Esophagus muscularis mucosa (tissue), 4 donors: ENCODE results near the gene CACHD1. TPM values are rescaled to one million over a fixed set of nuclear protein-coding genes. Genes with fewer than 3 reads are reported as not detected.

Experiments used
- DNase-seq: peaks from one replicate; pipeline ENCODE4 v3.0.0-alpha.2; 2017; ENCODE audit errors: extremely low spot score
- H3K27ac ChIP-seq, 4 donors: fragments of 200-600 bp; sonication (generic); replicated peaks in 1 of 4; 1 replicate in 3 of 4; 2 replicates in 1 of 4; pipeline ENCODE4 v1.5.1; 2016 to 2019; ENCODE audit warnings: mild to moderate bottlenecking in 1 of 4
- H3K27me3 ChIP-seq, 4 donors: fragments of 200-600 bp; sonication (generic); one replicate each; pipeline versions ENCODE4 v1.5.1 to v1.6.0; 2016 to 2019
- H3K36me3 ChIP-seq, 4 donors: fragments of 200-600 bp; sonication (generic); one replicate each; pipeline ENCODE4 v1.5.1; 2016 to 2019
- H3K4me1 ChIP-seq, 4 donors: fragments of 200-600 bp; sonication (generic); one replicate each; pipeline ENCODE4 v1.5.1; 2016 to 2019
- H3K4me3 ChIP-seq, 4 donors: fragments of 200-600 bp; sonication (generic); 1 replicate in 2 of 4; 2 replicates in 2 of 4; pipeline ENCODE4 v1.5.1; 2016 to 2019; ENCODE audit warnings: mild to moderate bottlenecking in 4 of 4, moderate library complexity in 1 of 4
- H3K9me3 ChIP-seq, 4 donors: fragments of 200-600 bp; sonication (generic); 1 replicate in 3 of 4; 2 replicates in 1 of 4; pipeline ENCODE4 v1.5.1; 2016 to 2019
- EP300 ChIP-seq: sonication (generic); formaldehyde crosslinking; IDR thresholded peaks from one replicate; pipeline ENCODE4 v1.6.1; 2017; ENCODE audit warnings: antibody characterized with exemption
- POLR2A ChIP-seq: fragments of 450-650 bp; IDR thresholded peaks from one replicate; pipeline ENCODE4 v1.6.1; 2017; ENCODE audit warnings: antibody characterized with exemption, moderate library complexity, mild to moderate bottlenecking, low read depth
- POLR2AphosphoS5 ChIP-seq, 2 donors: sonication (generic); formaldehyde crosslinking; IDR thresholded peaks; one replicate each; pipeline ENCODE4 v1.6.1; 2017; ENCODE audit warnings: antibody characterized with exemption in 2 of 2
- WGBS: methylation state at CpG from one replicate; pipeline ENCODE4 v1.1.5; 2018; 5-methylcytosine and 5-hydroxymethylcytosine counted together
- intact Hi-C: fragments of 100-400 bp; cut with DNase I; formaldehyde crosslinking; loops from one replicate; pipeline ENCODE4 v1.15.1; 2023
- total RNA-seq, 4 donors: library from RNA; depleted of rRNA; stranded (reverse); fragments of >200 nt; gene quantifications; one replicate each; pipeline versions ENCODE4 v1.1.0 to v1.2.1, GENCODE V29; 2016
- TF ChIP-seq, protein P1 (sequence below), 3 experiments: fragments of 200-600 bp in 2 of 3; fragments of 450-650 bp in 1 of 3; sonication (generic) in 2 of 3; IDR thresholded peaks; one replicate each; pipeline ENCODE4 v1.5.1; 2017 to 2019; ENCODE audit warnings: antibody characterized with exemption in 3 of 3, mild to moderate bottlenecking in 2 of 3, moderate library complexity in 1 of 3

The CACHD1 gene
- total RNA-seq, 4 donors from 2014 or later: 6.6 to 10.7 (median 10.1) TPM

DNA sequence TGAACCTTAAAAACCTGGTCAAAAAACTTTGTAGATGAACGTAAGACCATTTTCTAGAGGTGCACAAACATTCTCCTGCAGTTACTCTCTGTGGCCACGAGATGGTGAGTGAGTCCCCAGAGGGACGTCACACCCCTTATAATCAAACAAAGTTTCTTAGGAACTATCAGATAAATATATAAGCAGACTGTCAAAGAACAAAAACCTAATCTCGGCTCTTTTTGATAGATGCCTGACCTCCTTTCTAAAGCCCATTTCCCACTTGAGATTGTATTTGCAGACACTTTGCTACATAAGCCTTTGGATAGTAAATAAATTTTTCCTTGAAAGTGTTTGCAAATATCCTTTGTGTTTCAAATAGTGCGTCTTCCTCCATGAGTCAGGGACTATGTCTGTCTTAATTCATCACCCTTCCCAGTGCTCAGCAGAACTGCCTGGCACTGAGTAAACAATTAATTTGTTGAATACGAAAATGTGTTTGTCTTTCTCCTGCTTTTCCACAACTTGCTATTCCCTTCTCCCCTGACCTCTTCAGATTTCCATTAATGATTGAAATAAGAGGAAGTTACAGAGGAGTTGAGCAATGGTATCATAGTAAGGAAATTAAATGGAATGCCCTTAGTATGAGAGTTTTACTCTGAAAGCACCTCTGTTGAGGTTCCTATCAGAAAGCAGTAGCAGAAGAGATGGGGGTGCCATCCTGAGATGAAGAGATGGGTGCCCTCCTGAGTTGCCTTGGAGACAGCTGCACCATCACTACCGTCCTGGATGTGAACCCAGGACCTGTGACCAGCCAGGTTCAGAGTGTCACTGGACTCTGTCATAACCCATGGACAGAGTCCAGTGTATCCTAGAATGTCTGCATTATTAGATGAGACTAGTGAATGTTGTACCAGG, 217.1 kb downstream of the CACHD1 start:
- DNase-seq: no peak
- intact Hi-C loops: loop anchor here (1.0 kb wide), 1 partner anchor 136 kb away; no protein-coding TSS in a partner anchor
- Histone ChIP-seq H3K4me3 (no peak overlapping the region), H3K9me3 (no peaks in the 10 kb centered on the region), H3K4me1 (peaks cover 14 to 26% (median 21%) of the 10 kb centered on the region in 4 donors), H3K27me3 (no peaks in the 10 kb centered on the region), H3K27ac (no peak overlapping the region), H3K36me3 (peaks cover 0 to 35% (median 6%) of the 10 kb centered on the region in 4 donors)
- WGBS: 26% methylated on average over 7 of the region's 7 CpGs
- no peak for TF ChIP-seq EP300
- TF ChIP-seq, protein P1, sequence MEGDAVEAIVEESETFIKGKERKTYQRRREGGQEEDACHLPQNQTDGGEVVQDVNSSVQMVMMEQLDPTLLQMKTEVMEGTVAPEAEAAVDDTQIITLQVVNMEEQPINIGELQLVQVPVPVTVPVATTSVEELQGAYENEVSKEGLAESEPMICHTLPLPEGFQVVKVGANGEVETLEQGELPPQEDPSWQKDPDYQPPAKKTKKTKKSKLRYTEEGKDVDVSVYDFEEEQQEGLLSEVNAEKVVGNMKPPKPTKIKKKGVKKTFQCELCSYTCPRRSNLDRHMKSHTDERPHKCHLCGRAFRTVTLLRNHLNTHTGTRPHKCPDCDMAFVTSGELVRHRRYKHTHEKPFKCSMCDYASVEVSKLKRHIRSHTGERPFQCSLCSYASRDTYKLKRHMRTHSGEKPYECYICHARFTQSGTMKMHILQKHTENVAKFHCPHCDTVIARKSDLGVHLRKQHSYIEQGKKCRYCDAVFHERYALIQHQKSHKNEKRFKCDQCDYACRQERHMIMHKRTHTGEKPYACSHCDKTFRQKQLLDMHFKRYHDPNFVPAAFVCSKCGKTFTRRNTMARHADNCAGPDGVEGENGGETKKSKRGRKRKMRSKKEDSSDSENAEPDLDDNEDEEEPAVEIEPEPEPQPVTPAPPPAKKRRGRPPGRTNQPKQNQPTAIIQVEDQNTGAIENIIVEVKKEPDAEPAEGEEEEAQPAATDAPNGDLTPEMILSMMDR (IDR thresholded peaks at IDR 0.05): peak; percentile 89 to 92 (median 89)
- no peak for TF ChIP-seq POLR2A
- TF ChIP-seq POLR2AphosphoS5 (IDR thresholded peaks at IDR 0.05): no peak

DNA sequence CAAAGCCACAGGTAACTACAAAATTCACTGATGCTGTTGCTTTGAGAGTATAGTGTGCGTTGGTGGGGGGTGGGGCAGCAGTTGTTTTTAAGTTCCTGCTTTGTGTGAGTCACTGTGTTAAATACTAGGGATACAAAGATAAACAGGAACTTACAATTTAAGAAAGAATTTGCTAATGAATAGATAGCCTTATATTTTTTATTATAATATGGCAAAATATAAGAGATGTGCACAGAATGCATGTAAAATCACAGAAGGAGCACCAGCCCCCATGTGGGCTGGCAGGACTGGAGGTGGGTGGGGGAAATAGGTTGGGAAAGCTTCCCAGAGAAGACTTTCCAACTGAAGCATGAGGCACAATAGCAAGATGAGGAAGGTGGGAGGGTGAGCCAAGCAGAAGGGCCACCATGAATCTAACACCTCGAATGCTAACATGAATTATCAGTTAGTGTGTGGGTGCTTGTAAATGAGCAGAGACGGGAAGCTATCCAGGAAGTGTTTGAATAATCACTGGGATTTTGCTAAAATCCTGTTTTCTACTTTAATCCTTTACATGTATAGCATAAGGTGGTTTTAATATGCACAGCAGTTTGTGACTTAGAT, 217.9 kb downstream of the CACHD1 start:
- no peak for TF ChIP-seq POLR2AphosphoS5 (IDR thresholded peaks at IDR 0.05)
- 59% methylated on average over 3 of the region's 3 CpGs for WGBS
- no peak overlapping the region for H3K4me3 ChIP-seq

GRCh38 chr1:64691626-64692025, 221.7 kb downstream of the CACHD1 start:
- intact Hi-C loops: no loop called here
- peaks cover 10 to 38% (median 29%) of the 10 kb centered on the region in 4 donors for H3K4me1 ChIP-seq
- peak overlapping the region; percentile 5 to 50 (median 26) for H3K4me3 ChIP-seq
- no peaks in the 10 kb centered on the region for H3K9me3 ChIP-seq
- H3K36me3 ChIP-seq: peaks cover 0 to 11% (median 3%) of the 10 kb centered on the region in 4 donors
- no peaks in the 10 kb centered on the region for H3K27me3 ChIP-seq
- TF ChIP-seq, protein P1 (IDR thresholded peaks at IDR 0.05): no peak
- TF ChIP-seq POLR2A (no peak), POLR2AphosphoS5 (IDR thresholded peaks at IDR 0.05) (no peak), EP300 (no peak)
- peak overlapping the region; percentile 28 to 43 (median 40) for H3K27ac ChIP-seq
- no peak for DNase-seq
- WGBS: 47% methylated on average over 7 of the region's 7 CpGs

More for the DNA sequence above, 217.9 kb downstream of the CACHD1 start:
- no peaks in the 10 kb centered on the region for H3K27me3 ChIP-seq
- DNase-seq: no peak
- intact Hi-C loops: loop anchor here (1.0 kb wide), 1 partner anchor 135 kb away; no protein-coding TSS in a partner anchor
- peaks cover 14 to 34% (median 28%) of the 10 kb centered on the region in 4 donors for H3K4me1 ChIP-seq
- H3K9me3 ChIP-seq: no peaks in the 10 kb centered on the region
- no peak overlapping the region for H3K27ac ChIP-seq
- H3K36me3 ChIP-seq: peaks cover 0 to 29% (median 3%) of the 10 kb centered on the region in 4 donors

DNA sequence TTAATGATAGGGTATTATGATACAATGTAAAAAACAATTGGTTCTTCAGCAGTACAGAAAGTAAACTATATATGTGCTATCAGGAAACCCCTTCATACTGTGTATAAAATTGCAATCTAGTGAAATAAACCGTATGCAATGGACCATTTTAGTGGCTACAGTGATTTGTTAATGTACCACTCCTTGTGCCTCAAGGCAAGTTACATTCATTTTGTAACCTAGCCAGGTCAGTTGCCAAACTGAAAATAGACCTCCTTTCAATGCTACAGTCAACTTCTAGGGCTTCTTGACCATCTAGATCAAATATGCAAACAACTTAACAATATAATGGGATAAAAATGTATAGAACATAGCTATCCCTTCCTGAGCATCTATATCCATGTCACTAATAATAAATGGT, 223.0 kb downstream of the CACHD1 start:
- peaks cover 0 to 11% (median 3%) of the 10 kb centered on the region in 4 donors for H3K36me3 ChIP-seq
- TF ChIP-seq POLR2A: no peak
- TF ChIP-seq, protein P1 (IDR thresholded peaks at IDR 0.05): no peak
- TF ChIP-seq POLR2AphosphoS5 (IDR thresholded peaks at IDR 0.05): no peak
- TF ChIP-seq EP300: no peak
- WGBS: 22% methylated on average over 1 of the region's 1 CpG
- peak overlapping the region in 1 of 4 donors; percentile 42 for H3K27ac ChIP-seq
- H3K4me1 ChIP-seq: peaks cover 0 to 31% (median 21%) of the 10 kb centered on the region in 4 donors
- no peaks in the 10 kb centered on the region for H3K9me3 ChIP-seq
- no peak for DNase-seq
- intact Hi-C loops: no loop called here
- no peaks in the 10 kb centered on the region for H3K27me3 ChIP-seq
- H3K4me3 ChIP-seq: no peak overlapping the region

DNA sequence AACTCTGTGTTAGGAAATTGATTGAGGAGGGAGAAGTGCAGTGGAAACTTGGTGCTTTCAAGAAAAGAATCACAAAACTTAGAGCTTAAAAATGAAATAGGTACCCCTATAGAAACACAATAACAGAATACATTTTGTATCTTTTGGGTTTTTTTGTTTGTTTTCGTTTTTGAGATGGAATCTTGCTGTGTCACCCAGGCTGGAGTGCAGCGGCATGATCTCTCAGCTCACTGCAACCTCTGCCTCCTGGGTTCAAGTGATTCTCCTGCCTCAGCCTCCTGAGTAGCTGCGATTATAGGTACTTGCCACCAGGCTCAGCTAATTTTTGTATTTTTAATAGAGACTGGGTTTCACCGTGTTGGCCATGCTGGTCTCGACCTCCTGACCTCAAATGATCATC, 223.5 kb downstream of the CACHD1 start:
- no peaks in the 10 kb centered on the region for H3K9me3 ChIP-seq
- 91% methylated on average over 5 of the region's 5 CpGs for WGBS
- no peak for DNase-seq
- TF ChIP-seq POLR2A (no peak), EP300 (no peak)
- TF ChIP-seq, protein P1 (IDR thresholded peaks at IDR 0.05): no peak
- H3K4me3 ChIP-seq: no peak overlapping the region
- peaks cover 0 to 11% (median 3%) of the 10 kb centered on the region in 4 donors for H3K36me3 ChIP-seq
- intact Hi-C loops: no loop called here
- no peaks in the 10 kb centered on the region for H3K27me3 ChIP-seq
- no peak overlapping the region for H3K27ac ChIP-seq
- peaks cover 0 to 31% (median 21%) of the 10 kb centered on the region in 4 donors for H3K4me1 ChIP-seq
